HepG2 (cell line): ENCODE measurements around the gene FOXN3. TPM values are rescaled to one million over a fixed set of nuclear protein-coding genes. Genes with fewer than 3 reads are reported as not detected.

Source experiments
- ATF3 ChIP-seq: sonication (generic); formaldehyde crosslinking; IDR thresholded peaks from 2 replicates; pipeline ENCODE4 v1.4.0; 2020; ENCODE audit warnings: missing genetic modification reagents
- CEBPB ChIP-seq: IDR thresholded peaks from 2 replicates; pipeline ENCODE4 v1.6.1; 2011; ENCODE audit warnings: low read depth, low read length, improper control_type of control experiment, borderline replicate concordance
- FOXM1 ChIP-seq: sonication (generic); formaldehyde crosslinking; IDR thresholded peaks from 2 replicates; pipeline ENCODE4 v1.5.0; 2020; ENCODE audit warnings: missing genetic modification reagents
- IRX3 ChIP-seq: sonication (generic); formaldehyde crosslinking; IDR thresholded peaks from 2 replicates; pipeline ENCODE4 v1.8.1; 2023; ENCODE audit warnings: mild to moderate bottlenecking, low read depth, missing genetic modification reagents, borderline replicate concordance
- NR3C1 ChIP-seq: sonication (generic); formaldehyde crosslinking; IDR thresholded peaks from 2 replicates; pipeline ENCODE4 v1.4.0; 2020; ENCODE audit warnings: missing genetic modification reagents
- PRDM10 ChIP-seq: sonication (generic); formaldehyde crosslinking; IDR thresholded peaks from 2 replicates; pipeline ENCODE4 v1.4.0; 2020; ENCODE audit warnings: low read depth, missing genetic modification reagents
- RXRB ChIP-seq: IDR thresholded peaks from 2 replicates; pipeline ENCODE4 v1.6.1; 2016; ENCODE audit warnings: borderline replicate concordance, missing genetic modification reagents, missing compliant biosample characterization
- SIN3A ChIP-seq: IDR thresholded peaks from 2 replicates; pipeline ENCODE4 v1.6.1; 2011; ENCODE audit warnings: low read depth, mild to moderate bottlenecking, control low read depth, low read length, borderline replicate concordance
- SRSF4 ChIP-seq: fragments of 200-400 bp; formaldehyde crosslinking; IDR thresholded peaks from one replicate; pipeline ENCODE4 v1.6.1; 2018; ENCODE audit warnings: mild to moderate bottlenecking, low read depth, low read length, moderate library complexity; ENCODE audit not compliant: poor library complexity, severe bottlenecking
- ZMAT5 ChIP-seq: sonication (generic); formaldehyde crosslinking; IDR thresholded peaks from 2 replicates; pipeline ENCODE4 v1.5.0; 2020; ENCODE audit warnings: mild to moderate bottlenecking, low read depth, missing genetic modification reagents, borderline replicate concordance
- ZNF180 ChIP-seq: sonication (generic); formaldehyde crosslinking; IDR thresholded peaks from 2 replicates; pipeline ENCODE4 v1.4.0; 2020; ENCODE audit warnings: low read depth, missing genetic modification reagents, borderline replicate concordance
- ZNF746 ChIP-seq: sonication (generic); formaldehyde crosslinking; IDR thresholded peaks from 2 replicates; pipeline ENCODE4 v1.8.0; 2022; ENCODE audit warnings: mild to moderate bottlenecking, missing genetic modification reagents
- ZNF891 ChIP-seq: sonication (generic); formaldehyde crosslinking; IDR thresholded peaks from 2 replicates; pipeline ENCODE4 v1.5.0; 2020; ENCODE audit warnings: mild to moderate bottlenecking, missing genetic modification reagents
- polyA plus RNA-seq, 8 experiments: library from polyadenylated mRNA; depleted of rRNA in 3 of 8; stranded (reverse) in 7 of 8; unstranded in 1 of 8; fragments of >200 nt; fragmentation: Illumina TruSeq in 4 of 8; extraction: Trizol in 4 of 8; gene quantifications; 2 replicates each; pipeline versions ENCODE4 v1.2.1 to v1.2.3, GENCODE V29; 2011 to 2016; ENCODE audit warnings: low read depth in 4 of 8, missing spikeins in 1 of 8, mixed read lengths in 1 of 8; ENCODE audit not compliant: insufficient read depth in 1 of 8
- total RNA-seq, 5 experiments: library from RNA; depleted of rRNA; stranded (reverse); fragments of >200 nt; fragmentation: Illumina TruSeq; extraction: Trizol; gene quantifications; 2 replicates each; pipeline ENCODE4 v1.2.3, GENCODE V29; 2016; ENCODE audit warnings: low read depth in 1 of 5
- TF ChIP-seq, protein P1 (sequence below): sonication (generic); formaldehyde crosslinking; IDR thresholded peaks from 2 replicates; pipeline ENCODE4 v1.8.0; 2022; ENCODE audit warnings: missing genetic modification reagents, mild to moderate bottlenecking, moderate library complexity, borderline replicate concordance
- TF ChIP-seq, protein P2 (sequence below): sonication (generic); formaldehyde crosslinking; IDR thresholded peaks from 2 replicates; pipeline ENCODE4 v1.4.0; 2020; ENCODE audit warnings: mild to moderate bottlenecking, missing genetic modification reagents

The FOXN3 gene
- total and polyA plus RNA-seq, 2 of the 13 experiments (the other 11 are each of a cell fraction or from before 2014, with no cell fraction given) = 32.4 to 70.2 TPM

DNA sequence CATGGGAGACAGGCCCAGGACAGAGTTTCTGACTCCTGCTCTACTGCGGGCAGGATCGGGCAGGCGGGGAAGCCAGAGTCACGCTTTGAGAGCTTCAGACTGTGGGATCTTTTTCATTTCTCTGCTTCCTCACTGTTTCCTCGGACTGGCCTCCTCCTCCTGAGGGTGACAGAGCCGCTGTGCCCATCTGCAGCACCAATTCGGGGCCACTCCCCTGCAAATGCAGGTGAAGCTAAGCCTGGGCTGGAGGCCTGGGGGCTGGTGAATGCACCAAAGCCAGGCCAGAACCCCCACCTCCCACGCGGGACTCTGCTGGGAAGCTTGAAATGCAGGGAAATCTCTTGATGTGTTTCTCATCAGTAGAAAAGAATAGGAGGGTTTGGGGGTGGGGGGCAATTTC is 77.5 kb downstream of the FOXN3 start (continued):
- TF ChIP-seq, protein P1, sequence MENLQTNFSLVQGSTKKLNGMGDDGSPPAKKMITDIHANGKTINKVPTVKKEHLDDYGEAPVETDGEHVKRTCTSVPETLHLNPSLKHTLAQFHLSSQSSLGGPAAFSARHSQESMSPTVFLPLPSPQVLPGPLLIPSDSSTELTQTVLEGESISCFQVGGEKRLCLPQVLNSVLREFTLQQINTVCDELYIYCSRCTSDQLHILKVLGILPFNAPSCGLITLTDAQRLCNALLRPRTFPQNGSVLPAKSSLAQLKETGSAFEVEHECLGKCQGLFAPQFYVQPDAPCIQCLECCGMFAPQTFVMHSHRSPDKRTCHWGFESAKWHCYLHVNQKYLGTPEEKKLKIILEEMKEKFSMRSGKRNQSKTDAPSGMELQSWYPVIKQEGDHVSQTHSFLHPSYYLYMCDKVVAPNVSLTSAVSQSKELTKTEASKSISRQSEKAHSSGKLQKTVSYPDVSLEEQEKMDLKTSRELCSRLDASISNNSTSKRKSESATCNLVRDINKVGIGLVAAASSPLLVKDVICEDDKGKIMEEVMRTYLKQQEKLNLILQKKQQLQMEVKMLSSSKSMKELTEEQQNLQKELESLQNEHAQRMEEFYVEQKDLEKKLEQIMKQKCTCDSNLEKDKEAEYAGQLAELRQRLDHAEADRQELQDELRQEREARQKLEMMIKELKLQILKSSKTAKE (CRISPR knock-in tag) = no peak
- TF ChIP-seq ZMAT5 (no peak), SRSF4 (no peak), ZNF180 (CRISPR knock-in tag) (no peak), CEBPB (no peak), SIN3A (no peak), FOXM1 (CRISPR knock-in tag) (no peak), RXRB (CRISPR knock-in tag) (0 out of 2 replicates have a peak, but pooled peaks have one; percentile 0), NR3C1 (CRISPR knock-in tag) (no peak), ZNF746 (CRISPR knock-in tag) (no peak), IRX3 (no peak), PRDM10 (no peak), ATF3 (CRISPR knock-in tag) (no peak), ZNF891 (CRISPR knock-in tag) (no peak)
- TF ChIP-seq, protein P2, sequence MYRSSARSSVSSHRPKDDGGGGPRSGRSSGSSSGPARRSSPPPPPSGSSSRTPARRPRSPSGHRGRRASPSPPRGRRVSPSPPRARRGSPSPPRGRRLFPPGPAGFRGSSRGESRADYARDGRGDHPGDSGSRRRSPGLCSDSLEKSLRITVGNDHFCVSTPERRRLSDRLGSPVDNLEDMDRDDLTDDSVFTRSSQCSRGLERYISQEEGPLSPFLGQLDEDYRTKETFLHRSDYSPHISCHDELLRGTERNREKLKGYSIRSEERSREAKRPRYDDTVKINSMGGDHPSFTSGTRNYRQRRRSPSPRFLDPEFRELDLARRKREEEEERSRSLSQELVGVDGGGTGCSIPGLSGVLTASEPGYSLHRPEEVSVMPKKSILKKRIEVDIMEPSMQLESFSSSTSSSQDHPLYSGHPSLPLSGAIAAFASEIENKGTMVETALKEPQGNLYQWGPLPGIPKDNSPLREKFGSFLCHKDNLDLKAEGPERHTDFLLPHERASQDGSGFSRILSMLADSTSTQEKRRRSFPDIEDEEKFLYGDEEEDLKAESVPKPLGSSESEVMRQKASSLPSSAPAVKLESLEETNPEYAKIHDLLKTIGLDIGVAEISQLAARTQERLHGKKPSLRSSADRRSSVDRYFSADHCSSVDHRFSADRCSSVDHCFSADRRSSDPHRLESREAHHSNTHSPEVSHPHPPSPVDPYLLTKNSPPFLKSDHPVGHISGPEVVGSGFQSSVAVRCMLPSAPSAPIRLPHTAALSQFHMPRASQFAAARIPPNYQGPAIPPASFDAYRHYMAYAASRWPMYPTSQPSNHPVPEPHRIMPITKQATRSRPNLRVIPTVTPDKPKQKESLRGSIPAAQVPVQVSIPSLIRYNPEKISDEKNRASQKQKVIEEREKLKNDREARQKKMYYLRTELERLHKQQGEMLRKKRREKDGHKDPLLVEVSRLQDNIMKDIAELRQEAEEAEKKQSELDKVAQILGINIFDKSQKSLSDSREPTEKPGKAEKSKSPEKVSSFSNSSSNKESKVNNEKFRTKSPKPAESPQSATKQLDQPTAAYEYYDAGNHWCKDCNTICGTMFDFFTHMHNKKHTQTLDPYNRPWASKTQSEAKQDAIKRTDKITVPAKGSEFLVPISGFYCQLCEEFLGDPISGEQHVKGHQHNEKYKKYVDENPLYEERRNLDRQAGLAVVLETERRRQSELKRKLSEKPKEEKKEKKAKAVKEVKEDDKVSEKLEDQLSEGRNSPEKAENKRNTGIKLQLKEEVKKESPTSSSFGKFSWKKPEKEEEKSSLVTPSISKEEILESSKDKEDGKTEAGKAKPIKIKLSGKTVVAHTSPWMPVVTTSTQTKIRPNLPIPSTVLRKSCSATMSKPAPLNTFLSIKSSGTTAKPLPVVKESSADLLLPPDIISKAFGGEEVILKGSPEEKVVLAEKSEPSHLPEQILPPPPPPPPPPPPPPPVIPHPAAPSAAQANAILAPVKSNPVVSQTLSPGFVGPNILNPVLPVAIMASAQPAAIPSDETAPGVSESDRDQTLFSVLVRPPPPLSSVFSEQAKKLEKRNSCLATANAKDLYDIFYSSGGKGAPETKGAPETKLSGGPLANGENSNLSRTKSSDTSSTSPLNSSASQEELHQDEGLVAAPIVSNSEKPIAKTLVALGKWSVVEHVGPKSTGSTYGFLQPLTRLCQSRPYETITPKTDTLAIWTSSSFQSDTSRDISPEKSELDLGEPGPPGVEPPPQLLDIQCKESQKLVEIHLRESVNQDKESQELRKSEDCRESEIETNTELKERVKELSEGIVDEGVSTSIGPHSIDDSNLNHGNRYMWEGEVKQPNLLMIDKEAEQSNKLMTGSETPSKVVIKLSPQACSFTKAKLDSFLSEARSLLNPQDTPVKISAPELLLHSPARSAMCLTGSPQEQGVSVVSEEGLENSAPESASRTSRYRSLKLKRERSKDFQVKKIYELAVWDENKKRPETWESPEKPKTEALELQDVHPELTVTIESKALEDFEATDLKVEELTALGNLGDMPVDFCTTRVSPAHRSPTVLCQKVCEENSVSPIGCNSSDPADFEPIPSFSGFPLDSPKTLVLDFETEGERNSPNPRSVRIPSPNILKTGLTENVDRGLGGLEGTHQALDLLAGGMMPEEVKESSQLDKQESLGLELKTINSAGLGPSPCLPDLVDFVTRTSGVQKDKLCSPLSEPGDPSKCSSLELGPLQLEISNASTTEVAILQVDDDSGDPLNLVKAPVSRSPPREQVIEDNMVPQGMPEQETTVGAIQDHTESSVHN (CRISPR knock-in tag) = no peak
